Endothelial cell of umbilical vein (primary cell): ENCODE results near the gene BRSK2. TPM values are rescaled to one million over a fixed set of nuclear protein-coding genes. Genes with fewer than 3 reads are reported as not detected.
A peak's percentile ranks its signal among the peaks of the same experiment; 100 is the strongest.

Experiments
- BruUV-seq: library from RNA; stranded (reverse); fragments of 400-500 nt; replicated peaks from 2 replicates; lab custom pipeline; 2021; lab: Mats Ljungman, UMichigan
- CTCF ChIA-PET: fragments of 300-600, 350-600 bp; sonication (Branson Sonifier 250); formaldehyde crosslinking; loops from one replicate; lab custom pipeline; 2021; ENCODE audit warnings: antibody characterized with exemption, inconsistent platforms; lab: Charles Lee
- POLR2A ChIA-PET: fragments of 300-600, 350-600 bp; sonication (Branson Sonifier 250); formaldehyde crosslinking; loops from one replicate; lab custom pipeline; 2021; ENCODE audit warnings: antibody characterized with exemption, inconsistent platforms; lab: Charles Lee
- DNase-seq: peaks from one replicate; pipeline ENCODE4 v3.0.0-alpha.2; 2011; ENCODE audit warnings: low read depth, low spot score
- FAIRE-seq: peaks from 2 replicates; lab custom pipeline; 2011; peaks lifted over from hg19 to GRCh38; lab: Jason Lieb, UNC
- H2AFZ ChIP-seq: 2 replicates; pipeline ENCODE4 v1.6.0; 2012; ENCODE audit warnings: low read depth, low read length, control low read depth, inconsistent platforms
- H3K27ac ChIP-seq: 2 replicates; pipeline ENCODE4 v1.5.1; 2011; ENCODE audit warnings: low read depth, mild to moderate bottlenecking, control low read depth, low read length, moderate library complexity; ENCODE audit not compliant: insufficient read depth
- H3K27me3 ChIP-seq, 2 experiments: 2 replicates each; pipeline versions ENCODE4 v1.6.0 to v1.6.1; 2011; ENCODE audit warnings: low read length in 2 of 2, mixed read lengths in 1 of 2; ENCODE audit not compliant: control insufficient read depth in 2 of 2, insufficient read depth in 2 of 2
- H3K36me3 ChIP-seq, 2 experiments: 2 replicates in 1 of 2; 3 replicates in 1 of 2; pipeline ENCODE4 v1.5.1; 2011; ENCODE audit warnings: low read length in 2 of 2, mild to moderate bottlenecking in 1 of 2, moderate library complexity in 1 of 2; ENCODE audit not compliant: control insufficient read depth in 2 of 2, insufficient read depth in 2 of 2; ENCODE audit errors: extremely low read depth in 1 of 2
- H3K4me1 ChIP-seq: 3 replicates; pipeline ENCODE4 v1.5.1; 2011; ENCODE audit warnings: mild to moderate bottlenecking, low read length; ENCODE audit not compliant: control insufficient read depth, insufficient read depth; ENCODE audit errors: extremely low read depth
- H3K4me2 ChIP-seq: 2 replicates; pipeline ENCODE4 v1.6.1; 2011; ENCODE audit warnings: low read length, control low read depth, mixed read lengths; ENCODE audit not compliant: insufficient read depth
- H3K4me3 ChIP-seq, 3 experiments: fragments of 200-600 bp in 1 of 3; sonication (generic), shearing (Covaris generic) in 1 of 3; replicated peaks in 1 of 3; 2 replicates each; pipeline ENCODE4 v1.5.1; 2011 to 2016; ENCODE audit warnings: control low read depth in 3 of 3, low read length in 3 of 3, mild to moderate bottlenecking in 2 of 3, inconsistent platforms in 1 of 3, low read depth in 1 of 3, moderate library complexity in 1 of 3; ENCODE audit not compliant: insufficient read depth in 1 of 3
- H3K79me2 ChIP-seq: 2 replicates; pipeline ENCODE4 v1.6.0; 2012; ENCODE audit warnings: low read length, inconsistent platforms; ENCODE audit not compliant: control insufficient read depth, insufficient read depth
- H3K9ac ChIP-seq: replicated peaks from 2 replicates; pipeline ENCODE3; 2011; ENCODE audit warnings: low read length, control low read depth; ENCODE audit not compliant: insufficient read depth; ENCODE audit errors: extremely low read depth
- H3K9me1 ChIP-seq: replicated peaks from 3 replicates; pipeline ENCODE4 v1.6.0; 2011; ENCODE audit warnings: mild to moderate bottlenecking, low read length; ENCODE audit not compliant: control insufficient read depth, insufficient read depth; ENCODE audit errors: extremely low read depth
- H3K9me3 ChIP-seq: replicated peaks from 2 replicates; pipeline ENCODE4 v1.5.1; 2012; ENCODE audit warnings: low read length, inconsistent platforms; ENCODE audit not compliant: control insufficient read depth, insufficient read depth
- H4K20me1 ChIP-seq: replicated peaks from 2 replicates; pipeline ENCODE3; 2011; ENCODE audit warnings: mild to moderate bottlenecking, low read length; ENCODE audit not compliant: control insufficient read depth, insufficient read depth; ENCODE audit errors: extremely low read depth
- FOS ChIP-seq: IDR thresholded peaks from 2 replicates; pipeline ENCODE4 v1.6.1; 2011; ENCODE audit warnings: mild to moderate bottlenecking, low read length, moderate library complexity, borderline replicate concordance; ENCODE audit not compliant: insufficient read depth
- GATA2 ChIP-seq: IDR thresholded peaks from 2 replicates; pipeline ENCODE4 v1.7.0; 2011; ENCODE audit warnings: low read depth, mild to moderate bottlenecking, moderate library complexity, mixed read lengths, low read length; ENCODE audit not compliant: insufficient read length, insufficient read depth
- JUN ChIP-seq: IDR thresholded peaks from 2 replicates; pipeline ENCODE4 v1.6.1; 2011; ENCODE audit warnings: borderline replicate concordance, low read depth; ENCODE audit not compliant: insufficient read length, insufficient read depth
- MYC ChIP-seq: IDR thresholded peaks from one replicate; pipeline ENCODE4 v1.6.1; 2011; ENCODE audit warnings: mild to moderate bottlenecking, low read depth, low read length
- POLR2A ChIP-seq: IDR thresholded peaks from 2 replicates; pipeline ENCODE4 v1.6.1; 2012; ENCODE audit warnings: low read depth, mild to moderate bottlenecking, control low read depth, low read length
- POLR2AphosphoS5 ChIP-seq: IDR thresholded peaks from 2 replicates; pipeline ENCODE4 v1.6.1; 2012; ENCODE audit warnings: low read depth, mild to moderate bottlenecking, control low read depth, low read length, moderate library complexity; ENCODE audit not compliant: insufficient read depth
- dilution Hi-C: fragments of 300-500 bp; cut with MboI; formaldehyde crosslinking; loops from one replicate; pipeline ENCODE4 v1.15.0; 2019; ENCODE audit warnings: low sequenced_read_pairs; ENCODE audit not compliant: extremely low pct_ligation_motif_present
- intact Hi-C: fragments of 100-400 bp; cut with micrococcal nuclease; formaldehyde crosslinking; loops from one replicate; pipeline ENCODE4 v1.10.0; 2022
- polyA plus RNA-seq, 4 experiments: library from polyadenylated mRNA; depleted of rRNA in 3 of 4; stranded (reverse) in 3 of 4; unstranded in 1 of 4; fragments of >200 nt; gene quantifications; 2 replicates each; pipeline versions ENCODE4 v1.2.1 to v1.2.3, GENCODE V29; 2011 to 2012; ENCODE audit warnings: missing spikeins in 1 of 4
- total RNA-seq: library from RNA; stranded (reverse); gene quantifications from 2 replicates; pipeline ENCODE4 v1.2.3, GENCODE V29; 2021
- TF ChIP-seq, protein P1 (sequence below): IDR thresholded peaks from 2 replicates; pipeline ENCODE4 v1.6.1; 2011; ENCODE audit not compliant: insufficient read depth, insufficient read length
- TF ChIP-seq, protein P2 (sequence below), 2 donors: IDR thresholded peaks; 1 replicate in 1 of 2; 2 replicates in 1 of 2; pipeline ENCODE4 v1.5.1; 2011; ENCODE audit warnings: low read length in 2 of 2, mild to moderate bottlenecking in 2 of 2, moderate library complexity in 2 of 2, control low read depth in 1 of 2, inconsistent platforms in 1 of 2, low read depth in 1 of 2; ENCODE audit not compliant: insufficient read depth in 1 of 2; ENCODE audit errors: extremely low read depth in 1 of 2

Gene BRSK2
- total and polyA plus RNA-seq, 2 donors (not counting 3 experiments of a cell fraction or from before 2014, with no cell fraction given): 0.08 to 0.20 TPM

DNA sequence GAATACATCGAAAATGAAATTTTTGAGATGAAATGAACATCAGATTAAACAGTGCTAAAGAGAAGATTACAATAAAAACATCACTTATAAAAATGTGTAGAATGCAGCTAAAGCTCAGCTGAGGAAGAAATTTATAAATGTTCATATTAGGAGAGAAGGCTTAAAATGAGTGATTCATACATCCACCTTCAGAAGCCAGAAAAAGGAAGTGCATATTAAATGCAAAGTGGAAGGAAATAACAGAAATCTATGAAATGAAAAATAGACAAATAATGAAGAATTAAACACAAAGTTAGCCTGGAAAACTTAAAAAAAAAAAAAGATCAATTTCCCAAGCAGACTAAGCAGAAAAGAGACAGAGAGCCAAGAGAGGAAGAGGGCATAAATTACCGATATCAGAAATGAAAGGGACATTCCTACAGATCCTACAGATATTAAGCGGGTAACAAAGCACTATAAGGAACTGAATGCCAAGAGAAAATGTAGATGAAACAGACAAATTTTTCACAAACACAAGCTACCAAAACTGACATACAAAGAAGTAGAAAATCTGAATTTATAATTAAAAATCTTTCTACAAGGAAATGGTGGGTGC, 104.0 kb downstream of the BRSK2 start:
- BruUV-seq: no TSS peak
- dilution Hi-C loops (no loop called here), intact Hi-C loops (no loop called here)
- H3K36me3 ChIP-seq: no peaks in the 10 kb centered on the region
- H3K9me3 ChIP-seq: no peaks in the 10 kb centered on the region
- no peaks in the 10 kb centered on the region for H3K27me3 ChIP-seq
- DNase-seq: peak; percentile 12
- no peak overlapping the region for H3K4me3 ChIP-seq
- FAIRE-seq: no peak
- H2AFZ ChIP-seq: no peak overlapping the region
- H3K9ac ChIP-seq: no peak overlapping the region
- POLR2A ChIA-PET: no interaction called here
- H4K20me1 ChIP-seq: peaks cover 19% of the 10 kb centered on the region
- H3K4me1 ChIP-seq: peaks cover 10% of the 10 kb centered on the region
- TF ChIP-seq FOS (no peak), POLR2A (no peak), MYC (no peak), GATA2 (no peak)
- no peak overlapping the region for H3K4me2 ChIP-seq
- CTCF ChIA-PET: interaction anchor here (1.3 kb wide), 1 partner anchor 36 kb away, joined by 3 read pairs; no protein-coding TSS in a partner anchor
- no peak overlapping the region for H3K27ac ChIP-seq
- H3K79me2 ChIP-seq: peaks cover 35% of the 10 kb centered on the region
- H3K9me1 ChIP-seq: no peaks in the 10 kb centered on the region

DNA sequence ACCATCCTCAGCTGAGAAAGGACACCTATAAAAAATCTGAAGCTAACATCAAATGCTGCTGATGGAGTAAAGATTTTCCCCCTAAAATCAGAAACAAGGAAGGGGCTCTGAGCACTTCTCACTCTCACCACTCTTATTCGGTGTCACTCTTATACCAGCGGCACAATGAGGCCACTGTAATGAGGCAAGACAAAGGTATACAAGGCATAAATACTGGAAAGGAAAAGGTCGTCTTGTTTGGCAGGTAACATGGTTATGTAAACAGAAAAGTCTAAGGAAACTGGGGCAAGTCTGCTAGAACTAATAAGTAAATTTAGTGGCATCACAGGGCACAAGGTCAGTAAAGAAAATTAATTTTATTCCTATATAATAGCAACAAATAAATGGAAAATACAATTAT, 104.9 kb downstream of the BRSK2 start:
- Histone ChIP-seq H3K79me2 (peaks cover 37% of the 10 kb centered on the region), H3K9me3 (no peaks in the 10 kb centered on the region), H3K36me3 (no peaks in the 10 kb centered on the region), H2AFZ (no peak overlapping the region), H3K4me3 (no peak overlapping the region), H3K4me1 (peaks cover 10% of the 10 kb centered on the region), H3K9ac (no peak overlapping the region), H3K4me2 (no peak overlapping the region), H3K9me1 (no peaks in the 10 kb centered on the region), H3K27me3 (no peaks in the 10 kb centered on the region), H3K27ac (no peak overlapping the region), H4K20me1 (peaks cover 19% of the 10 kb centered on the region)
- dilution Hi-C loops: no loop called here
- ChIA-PET CTCF (no interaction called here), POLR2A (no interaction called here)
- no peak for DNase-seq
- no TSS peak for BruUV-seq
- intact Hi-C loops: no loop called here
- FAIRE-seq: no peak
- TF ChIP-seq JUN (no peak), MYC (no peak), POLR2AphosphoS5 (no peak)
- TF ChIP-seq, protein P1, sequence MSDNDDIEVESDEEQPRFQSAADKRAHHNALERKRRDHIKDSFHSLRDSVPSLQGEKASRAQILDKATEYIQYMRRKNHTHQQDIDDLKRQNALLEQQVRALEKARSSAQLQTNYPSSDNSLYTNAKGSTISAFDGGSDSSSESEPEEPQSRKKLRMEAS: no peak
- TF ChIP-seq, protein P2, sequence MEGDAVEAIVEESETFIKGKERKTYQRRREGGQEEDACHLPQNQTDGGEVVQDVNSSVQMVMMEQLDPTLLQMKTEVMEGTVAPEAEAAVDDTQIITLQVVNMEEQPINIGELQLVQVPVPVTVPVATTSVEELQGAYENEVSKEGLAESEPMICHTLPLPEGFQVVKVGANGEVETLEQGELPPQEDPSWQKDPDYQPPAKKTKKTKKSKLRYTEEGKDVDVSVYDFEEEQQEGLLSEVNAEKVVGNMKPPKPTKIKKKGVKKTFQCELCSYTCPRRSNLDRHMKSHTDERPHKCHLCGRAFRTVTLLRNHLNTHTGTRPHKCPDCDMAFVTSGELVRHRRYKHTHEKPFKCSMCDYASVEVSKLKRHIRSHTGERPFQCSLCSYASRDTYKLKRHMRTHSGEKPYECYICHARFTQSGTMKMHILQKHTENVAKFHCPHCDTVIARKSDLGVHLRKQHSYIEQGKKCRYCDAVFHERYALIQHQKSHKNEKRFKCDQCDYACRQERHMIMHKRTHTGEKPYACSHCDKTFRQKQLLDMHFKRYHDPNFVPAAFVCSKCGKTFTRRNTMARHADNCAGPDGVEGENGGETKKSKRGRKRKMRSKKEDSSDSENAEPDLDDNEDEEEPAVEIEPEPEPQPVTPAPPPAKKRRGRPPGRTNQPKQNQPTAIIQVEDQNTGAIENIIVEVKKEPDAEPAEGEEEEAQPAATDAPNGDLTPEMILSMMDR (IDR thresholded peaks at IDR 0.05; ENCODE audit: extremely low read depth in 1 of 2, insufficient read depth in 1 of 2, low read depth in 1 of 2, low read length in 2 of 2): no peak
